Measurements from ENCODE around the gene MYO18A. TPM values are rescaled to one million over a fixed set of nuclear protein-coding genes. Genes with fewer than 3 reads are reported as not detected.
"Not testable (repeated sequence)": the region's sequence is repeated elsewhere in the genome, so short reads cannot be mapped to it uniquely, and the experiment has no call there.

The MYO18A gene
- total RNA-seq, 1 experiment from 2014 or later, result 8.4 TPM

- DNase-seq (ENCODE audit: low spot score), result no peak
Observed at GRCh38 chr17:29194669-29195068, 14.5 kb upstream of the MYO18A start.

GRCh38 chr17:29193146-29193545 is 12.9 kb upstream of the MYO18A start:
- no peak for DNase-seq (ENCODE audit: low spot score)

GRCh38 chr17:29190592-29191207 is 10.5 kb upstream of the MYO18A start:
- DNase-seq (ENCODE audit: low spot score), result no peak

- DNase-seq (ENCODE audit: low spot score), result no peak
Observed at GRCh38 chr17:29190039-29190438, 9.8 kb upstream of the MYO18A start.

- DNase-seq (ENCODE audit: low spot score), result no peak
Observed at GRCh38 chr17:29189355-29189754, 9.2 kb upstream of the MYO18A start.

- no peak for DNase-seq (ENCODE audit: low spot score)
Observed at GRCh38 chr17:29181226-29181625, 1.0 kb upstream of the MYO18A start.

GRCh38 chr17:29180788-29181160 is 576 bp upstream of the MYO18A start:
- no peak for DNase-seq (ENCODE audit: low spot score)

- DNase-seq (ENCODE audit: low spot score), result no peak
Observed at GRCh38 chr17:29179232-29180033, 765 bp downstream of the MYO18A start.

- DNase-seq (ENCODE audit: low spot score), result no peak
Observed at GRCh38 chr17:29178750-29179231, 1.4 kb downstream of the MYO18A start.

- DNase-seq (ENCODE audit: low spot score), result no peak
Observed at GRCh38 chr17:29177871-29178749, 2.1 kb downstream of the MYO18A start.

GRCh38 chr17:29177541-29177870 is 2.7 kb downstream of the MYO18A start:
- DNase-seq (ENCODE audit: low spot score), result no peak

- DNase-seq (ENCODE audit: low spot score), result peak; percentile 43
Observed at GRCh38 chr17:29176558-29177351, 3.4 kb downstream of the MYO18A start.

- DNase-seq (ENCODE audit: low spot score), result no peak
Observed at GRCh38 chr17:29175349-29175748, 4.8 kb downstream of the MYO18A start.

- no peak for DNase-seq (ENCODE audit: low spot score)
Observed at GRCh38 chr17:29172589-29172988, 7.6 kb downstream of the MYO18A start.

- no peak for DNase-seq (ENCODE audit: low spot score)
Observed at GRCh38 chr17:29170682-29171081, 9.5 kb downstream of the MYO18A start.

GRCh38 chr17:29169806-29170591 is 10.2 kb downstream of the MYO18A start:
- DNase-seq (ENCODE audit: low spot score), result no peak

- DNase-seq (ENCODE audit: low spot score), result not testable (repeated sequence)
Observed at GRCh38 chr17:29168759-29169126, 11.5 kb downstream of the MYO18A start.

- DNase-seq (ENCODE audit: low spot score), result no peak
Observed at GRCh38 chr17:29168079-29168758, 12.0 kb downstream of the MYO18A start.

- no peak for DNase-seq (ENCODE audit: low spot score)
Observed at GRCh38 chr17:29167393-29168078, 12.7 kb downstream of the MYO18A start.

GRCh38 chr17:29166507-29166887 is 13.7 kb downstream of the MYO18A start:
- no peak for DNase-seq (ENCODE audit: low spot score)

Data from H4 (cell line).